DOHH2 (cell line): Measurements from ENCODE around the gene CRAT.

Source experiments
- EZH2phosphoT487 ChIP-seq: fragments of 200-600 bp; sonication (generic); IDR thresholded peaks from 2 replicates; pipeline ENCODE4 v1.6.1; 2017; ENCODE audit warnings: borderline replicate concordance, mild to moderate bottlenecking, antibody characterized with exemption, low read length, moderate library complexity, mixed read lengths
- TF ChIP-seq, protein P1 (sequence below): fragments of 200-600 bp; sonication (generic); IDR thresholded peaks from one replicate; pipeline ENCODE4 v1.5.1; 2014; ENCODE audit warnings: antibody characterized with exemption, mild to moderate bottlenecking, low read depth, low read length; ENCODE audit not compliant: poor library complexity, severe bottlenecking

DNA sequence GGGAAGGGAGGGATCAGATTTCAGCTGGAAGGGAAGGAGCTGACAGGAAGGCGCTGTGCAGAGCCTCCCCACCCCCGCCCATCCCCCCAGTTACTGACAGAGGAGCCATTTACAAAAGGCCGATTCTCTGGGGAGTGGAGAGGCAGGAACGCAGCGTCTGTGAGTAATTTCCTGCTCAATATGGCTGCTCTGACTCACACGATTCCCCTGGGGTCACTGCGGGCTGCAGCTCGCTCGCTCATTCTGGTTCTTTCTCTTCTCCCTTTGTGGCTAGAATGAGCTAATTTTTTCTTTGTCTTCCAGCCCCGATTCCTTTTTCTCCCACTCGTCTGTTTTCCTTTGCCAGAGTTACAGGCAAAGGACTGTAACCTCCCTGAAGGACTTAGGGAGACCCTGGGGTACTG lies 29.4 kb upstream of the CRAT start:
- TF ChIP-seq, protein P1, sequence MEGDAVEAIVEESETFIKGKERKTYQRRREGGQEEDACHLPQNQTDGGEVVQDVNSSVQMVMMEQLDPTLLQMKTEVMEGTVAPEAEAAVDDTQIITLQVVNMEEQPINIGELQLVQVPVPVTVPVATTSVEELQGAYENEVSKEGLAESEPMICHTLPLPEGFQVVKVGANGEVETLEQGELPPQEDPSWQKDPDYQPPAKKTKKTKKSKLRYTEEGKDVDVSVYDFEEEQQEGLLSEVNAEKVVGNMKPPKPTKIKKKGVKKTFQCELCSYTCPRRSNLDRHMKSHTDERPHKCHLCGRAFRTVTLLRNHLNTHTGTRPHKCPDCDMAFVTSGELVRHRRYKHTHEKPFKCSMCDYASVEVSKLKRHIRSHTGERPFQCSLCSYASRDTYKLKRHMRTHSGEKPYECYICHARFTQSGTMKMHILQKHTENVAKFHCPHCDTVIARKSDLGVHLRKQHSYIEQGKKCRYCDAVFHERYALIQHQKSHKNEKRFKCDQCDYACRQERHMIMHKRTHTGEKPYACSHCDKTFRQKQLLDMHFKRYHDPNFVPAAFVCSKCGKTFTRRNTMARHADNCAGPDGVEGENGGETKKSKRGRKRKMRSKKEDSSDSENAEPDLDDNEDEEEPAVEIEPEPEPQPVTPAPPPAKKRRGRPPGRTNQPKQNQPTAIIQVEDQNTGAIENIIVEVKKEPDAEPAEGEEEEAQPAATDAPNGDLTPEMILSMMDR: no peak
- TF ChIP-seq EZH2phosphoT487: no peak
